GM15510 (cell line): ENCODE data around the gene CHD5.

Experiments
- POLR2A ChIP-seq: IDR thresholded peaks from 3 replicates; pipeline ENCODE4 v1.6.1; 2011; ENCODE audit warnings: borderline replicate concordance; ENCODE audit not compliant: insufficient read length; ENCODE audit errors: extremely low read depth

Gene CHD5

GRCh38 chr1:6167391-6168303 lies 12.5 kb downstream of the CHD5 start:
- TF ChIP-seq POLR2A: no peak

DNA sequence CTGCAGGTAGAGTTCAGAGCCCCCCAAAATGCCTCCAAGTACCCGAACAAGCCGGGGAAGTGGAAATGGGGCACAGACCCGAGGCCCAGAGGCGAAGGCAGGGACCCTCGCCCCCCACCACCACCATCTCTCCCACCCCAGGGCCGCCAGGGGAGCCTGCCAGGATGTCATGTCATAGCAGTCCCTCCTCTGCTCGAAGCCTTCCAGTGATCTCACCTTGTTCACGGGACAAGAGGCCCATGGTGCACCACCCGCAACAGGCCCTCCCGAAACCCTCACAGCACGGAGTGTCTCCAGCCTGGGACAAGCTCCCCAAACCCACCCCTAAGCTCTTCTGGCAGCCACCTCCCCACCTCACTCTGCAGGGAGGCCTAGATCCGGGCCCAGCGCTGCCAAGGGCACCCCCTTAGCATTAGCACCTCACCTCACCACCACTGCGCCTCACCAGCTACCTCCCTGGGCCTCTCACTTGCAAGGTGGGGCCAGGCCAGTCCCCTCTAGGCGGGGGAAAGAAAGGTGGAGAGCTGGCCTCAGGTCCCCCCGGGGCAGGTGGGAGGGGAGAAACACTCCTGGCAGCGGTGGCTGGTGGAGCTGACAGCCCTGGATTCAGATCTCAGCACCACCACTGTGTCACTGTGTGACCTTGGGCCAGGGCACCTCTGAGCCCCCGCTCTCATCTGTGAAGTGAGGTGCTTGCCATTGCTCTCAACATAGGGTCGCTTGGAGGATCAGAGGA lies 13.3 kb downstream of the CHD5 start:
- TF ChIP-seq POLR2A: no peak

DNA sequence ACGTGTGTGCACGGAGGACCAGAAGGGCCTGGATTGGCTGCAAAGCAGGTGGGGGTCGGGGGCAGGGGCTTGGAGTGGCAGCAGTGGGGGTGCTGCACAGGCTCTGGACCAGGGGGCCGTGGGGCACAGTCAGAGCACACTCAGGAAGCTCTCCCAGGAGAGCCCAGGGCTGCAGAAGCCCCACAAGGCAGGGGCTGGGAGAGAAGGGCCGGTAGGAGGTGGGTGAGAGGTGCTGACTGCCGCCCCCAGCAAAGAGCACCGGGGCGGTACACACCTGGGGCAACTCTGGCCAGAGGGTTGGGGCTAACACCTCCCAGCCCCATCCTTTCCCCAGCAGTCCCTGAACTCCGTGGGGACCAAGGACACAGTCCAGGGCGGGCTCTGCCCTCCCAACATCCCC lies 13.9 kb downstream of the CHD5 start:
- no peak for TF ChIP-seq POLR2A

GRCh38 chr1:6165441-6165985 lies 14.6 kb downstream of the CHD5 start:
- no peak for TF ChIP-seq POLR2A

- no peak for TF ChIP-seq POLR2A
Observed at GRCh38 chr1:6165027-6165426, 15.1 kb downstream of the CHD5 start.

DNA sequence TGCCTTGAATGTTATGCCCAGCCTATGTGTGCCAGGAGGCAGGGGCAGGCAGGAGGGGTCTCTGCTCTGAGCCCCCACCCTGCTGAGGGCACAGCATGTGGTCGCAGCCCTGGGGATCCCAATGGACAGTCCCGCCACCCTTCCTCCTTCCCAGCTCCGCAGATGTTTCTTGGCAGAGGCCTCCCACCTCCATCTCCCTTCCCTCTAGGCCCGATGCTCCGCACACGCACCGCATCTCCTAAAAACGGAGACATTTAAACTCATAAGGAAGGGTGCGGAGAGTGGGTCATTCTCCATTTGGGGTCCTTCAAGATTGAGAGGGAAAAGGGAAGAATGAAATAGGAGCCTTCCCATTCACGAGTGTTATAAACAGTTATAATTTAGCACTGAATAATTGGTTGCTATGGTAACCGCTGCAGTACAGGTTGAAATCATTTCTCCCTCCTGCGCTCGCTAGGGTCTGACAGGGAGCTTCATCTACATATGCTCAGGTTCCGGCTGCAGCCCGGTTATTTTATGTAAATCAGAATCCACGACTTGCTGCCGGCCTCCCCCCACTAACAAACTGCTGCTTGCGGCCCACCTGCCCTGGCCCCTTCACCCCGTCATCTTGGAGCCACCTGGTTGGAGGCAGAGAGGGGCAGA lies 16.0 kb downstream of the CHD5 start:
- no peak for TF ChIP-seq POLR2A

DNA sequence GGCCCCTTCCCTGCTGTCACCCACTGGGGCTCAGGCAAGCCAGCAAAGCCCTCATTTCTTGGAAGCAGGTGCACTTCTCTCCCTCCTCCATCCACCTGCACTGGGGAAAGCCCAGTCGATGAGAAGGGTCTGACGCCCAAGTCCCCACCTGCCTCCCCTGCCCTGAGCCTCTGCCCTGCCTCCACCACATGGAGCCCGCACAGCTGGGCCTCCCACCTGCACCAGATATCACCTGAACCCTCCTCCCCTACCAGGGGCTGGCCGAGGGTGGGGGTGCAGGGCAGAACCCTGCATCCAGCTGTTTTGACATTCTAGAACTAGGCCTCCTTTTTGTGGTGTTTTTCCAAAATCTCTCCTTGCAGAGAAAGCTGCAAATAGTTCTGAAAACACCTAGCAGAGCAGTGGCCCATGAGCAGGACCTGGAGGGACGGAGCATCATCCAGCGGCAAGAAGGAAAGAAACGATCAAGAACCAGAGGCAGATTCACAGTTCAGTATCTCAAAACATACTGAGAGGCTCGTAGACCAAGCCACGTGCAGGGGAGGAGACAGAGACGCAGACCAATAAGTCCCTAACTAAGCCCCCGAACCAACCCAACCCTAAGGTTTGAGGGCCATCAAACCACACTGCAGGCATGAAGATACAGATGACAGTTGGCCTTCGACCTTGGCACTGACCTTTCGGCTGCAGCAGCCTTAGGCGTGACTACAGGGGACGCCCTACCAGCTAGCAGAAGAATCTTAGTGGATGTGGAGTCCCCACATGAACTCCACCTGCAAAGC lies 16.7 kb downstream of the CHD5 start:
- no peak for TF ChIP-seq POLR2A

GRCh38 chr1:6162773-6163172 lies 17.3 kb downstream of the CHD5 start:
- TF ChIP-seq POLR2A: no peak

- no peak for TF ChIP-seq POLR2A
Observed at GRCh38 chr1:6162341-6162740, 17.8 kb downstream of the CHD5 start.

- no peak for TF ChIP-seq POLR2A
Observed at GRCh38 chr1:6158181-6158580, 21.9 kb downstream of the CHD5 start.

GRCh38 chr1:6157528-6158174 lies 22.5 kb downstream of the CHD5 start:
- no peak for TF ChIP-seq POLR2A

GRCh38 chr1:6157132-6157527 lies 23.0 kb downstream of the CHD5 start:
- no peak for TF ChIP-seq POLR2A

GRCh38 chr1:6154525-6155319 lies 25.4 kb downstream of the CHD5 start:
- TF ChIP-seq POLR2A: no peak
